Colonic mucosa (tissue), 4 donors: ENCODE measurements around the gene PNPLA7. TPM values are rescaled to one million over a fixed set of nuclear protein-coding genes. Genes with fewer than 3 reads are reported as not detected.

ENCODE experiments used
- DNase-seq: peaks from one replicate; pipeline ENCODE4 v3.0.0-alpha.2; 2020
- H3K27ac ChIP-seq: fragments of 200-600 bp; one replicate; pipeline ENCODE4 v1.8.0; 2021
- H3K27me3 ChIP-seq: fragments of 200-600 bp; one replicate; pipeline ENCODE4 v1.8.0; 2021
- H3K36me3 ChIP-seq: fragments of 200-600 bp; one replicate; pipeline ENCODE4 v1.8.0; 2021
- H3K4me1 ChIP-seq: fragments of 200-600 bp; one replicate; pipeline ENCODE4 v1.8.0; 2021; ENCODE audit warnings: mild to moderate bottlenecking
- H3K4me3 ChIP-seq: fragments of 200-600 bp; one replicate; pipeline ENCODE4 v1.8.0; 2021
- H3K9ac ChIP-seq, 2 donors: one replicate each; pipeline ENCODE4 v1.7.0; 2013; ENCODE audit warnings: control low read depth in 2 of 2, low read depth in 2 of 2, low read length in 2 of 2
- H3K9me3 ChIP-seq: fragments of 200-600 bp; one replicate; pipeline ENCODE4 v1.8.0; 2021
- intact Hi-C: fragments of 100-400 bp; cut with DNase I; formaldehyde crosslinking; loops from one replicate; pipeline ENCODE4 v1.14.1; 2022
- total RNA-seq, 2 donors: library from RNA; stranded (reverse); fragmentation: NEBNext Ultra II Directional in 1 of 2; extraction: Animal tissue kit (Norgen Biotek cat#: 25700) in 1 of 2; gene quantifications; one replicate each; pipeline ENCODE4 v1.2.1, GENCODE V29; 2021
- TF ChIP-seq, protein P1 (sequence below): fragments of 200-600 bp; IDR thresholded peaks from one replicate; pipeline ENCODE4 v1.8.0; 2022; ENCODE audit warnings: antibody characterized with exemption, mild to moderate bottlenecking
- donor health status: healthy.
- donor health status: DM: no; HTN: no; CAD: no.
- donor health status: DM: no; HTN: no; CAD: no.

PNPLA7 gene
- total RNA-seq, 2 donors from 2014 or later, result 6.1 to 7.1 TPM

DNA sequence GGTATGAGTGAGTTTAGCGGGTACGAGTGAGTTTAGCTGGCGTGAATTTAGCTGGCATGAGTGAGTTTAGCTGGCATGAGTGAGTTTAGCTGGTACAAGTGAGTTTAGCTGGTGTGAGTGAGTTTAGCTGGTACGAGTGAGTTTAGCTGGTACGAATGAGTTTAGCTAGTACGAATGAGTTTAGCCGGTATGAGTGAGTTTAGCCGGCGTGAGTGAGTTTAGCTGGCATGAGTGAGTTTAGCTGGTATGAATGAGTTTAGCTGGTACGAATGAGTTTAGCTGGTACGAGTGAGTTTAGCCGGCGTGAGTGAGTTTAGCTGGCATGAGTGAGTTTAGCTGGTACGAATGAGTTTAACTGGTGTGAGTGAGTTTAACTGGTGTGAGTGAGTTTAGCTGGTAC, 41.0 kb downstream of the PNPLA7 start:
- intact Hi-C loops, result no loop called here
- H3K27me3 ChIP-seq, result no peaks in the 10 kb centered on the region
- no peak for DNase-seq
- no peaks in the 10 kb centered on the region for H3K9me3 ChIP-seq
- H3K27ac ChIP-seq, result no peak overlapping the region
- H3K4me3 ChIP-seq, result no peak overlapping the region
- no peaks in the 10 kb centered on the region for H3K4me1 ChIP-seq
- H3K36me3 ChIP-seq, result no peaks in the 10 kb centered on the region
- no peak overlapping the region for H3K9ac ChIP-seq
- TF ChIP-seq, protein P1, sequence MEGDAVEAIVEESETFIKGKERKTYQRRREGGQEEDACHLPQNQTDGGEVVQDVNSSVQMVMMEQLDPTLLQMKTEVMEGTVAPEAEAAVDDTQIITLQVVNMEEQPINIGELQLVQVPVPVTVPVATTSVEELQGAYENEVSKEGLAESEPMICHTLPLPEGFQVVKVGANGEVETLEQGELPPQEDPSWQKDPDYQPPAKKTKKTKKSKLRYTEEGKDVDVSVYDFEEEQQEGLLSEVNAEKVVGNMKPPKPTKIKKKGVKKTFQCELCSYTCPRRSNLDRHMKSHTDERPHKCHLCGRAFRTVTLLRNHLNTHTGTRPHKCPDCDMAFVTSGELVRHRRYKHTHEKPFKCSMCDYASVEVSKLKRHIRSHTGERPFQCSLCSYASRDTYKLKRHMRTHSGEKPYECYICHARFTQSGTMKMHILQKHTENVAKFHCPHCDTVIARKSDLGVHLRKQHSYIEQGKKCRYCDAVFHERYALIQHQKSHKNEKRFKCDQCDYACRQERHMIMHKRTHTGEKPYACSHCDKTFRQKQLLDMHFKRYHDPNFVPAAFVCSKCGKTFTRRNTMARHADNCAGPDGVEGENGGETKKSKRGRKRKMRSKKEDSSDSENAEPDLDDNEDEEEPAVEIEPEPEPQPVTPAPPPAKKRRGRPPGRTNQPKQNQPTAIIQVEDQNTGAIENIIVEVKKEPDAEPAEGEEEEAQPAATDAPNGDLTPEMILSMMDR, result no peak

DNA sequence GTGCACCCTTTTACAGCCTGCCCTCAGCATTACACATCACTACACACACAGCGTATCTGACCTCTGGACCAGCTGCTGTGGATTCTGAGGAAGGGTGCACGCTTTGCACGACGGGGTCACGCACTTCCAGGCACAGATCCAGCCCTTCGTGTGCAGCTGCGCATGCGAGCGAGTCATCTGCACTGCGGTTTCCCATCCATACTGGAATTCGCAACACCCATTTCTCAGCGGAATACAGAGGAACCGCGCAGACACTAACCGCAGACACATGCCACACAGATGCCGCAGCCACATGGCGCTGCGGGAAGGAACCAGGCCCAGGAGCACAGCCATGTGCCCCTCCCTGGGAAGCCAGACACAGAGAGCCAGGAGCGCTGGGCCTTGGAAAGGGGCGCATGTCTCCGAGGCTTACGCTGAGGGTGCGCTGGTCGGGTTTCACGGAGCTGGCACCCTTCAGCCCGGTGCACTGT, 43.5 kb downstream of the PNPLA7 start:
- no peak for DNase-seq
- Histone ChIP-seq H3K36me3 (no peaks in the 10 kb centered on the region), H3K9me3 (no peaks in the 10 kb centered on the region), H3K4me1 (no peaks in the 10 kb centered on the region), H3K4me3 (no peak overlapping the region), H3K9ac (no peak overlapping the region), H3K27ac (no peak overlapping the region), H3K27me3 (no peaks in the 10 kb centered on the region)
- intact Hi-C loops, result no loop called here
- TF ChIP-seq, protein P1, result no peak

DNA sequence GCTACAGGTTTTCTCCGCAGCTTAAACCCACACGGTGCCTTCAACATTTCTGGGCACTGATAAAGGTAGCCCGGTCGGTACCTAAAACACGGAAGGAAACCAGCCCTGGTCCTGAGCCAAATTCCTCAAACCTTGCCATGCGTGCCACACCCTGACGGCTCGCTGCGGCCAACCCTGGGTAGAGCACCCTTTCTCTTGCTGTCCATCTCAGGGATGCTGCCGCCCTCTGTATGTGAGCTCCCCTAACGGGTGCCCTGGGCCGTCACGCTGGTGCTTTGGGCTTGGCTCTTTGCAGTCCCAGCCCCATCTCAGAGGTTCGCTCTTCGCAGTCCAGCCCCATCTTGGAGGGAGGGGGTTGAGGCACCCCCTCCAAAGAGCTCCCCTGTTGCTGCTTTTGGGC, 43.9 kb downstream of the PNPLA7 start:
- H3K4me1 ChIP-seq, result no peaks in the 10 kb centered on the region
- no peaks in the 10 kb centered on the region for H3K9me3 ChIP-seq
- no peak overlapping the region for H3K9ac ChIP-seq
- no peak overlapping the region for H3K4me3 ChIP-seq
- H3K27ac ChIP-seq, result no peak overlapping the region
- TF ChIP-seq, protein P1, result no peak
- DNase-seq, result no peak
- intact Hi-C loops, result no loop called here
- no peaks in the 10 kb centered on the region for H3K27me3 ChIP-seq
- H3K36me3 ChIP-seq, result no peaks in the 10 kb centered on the region

DNA sequence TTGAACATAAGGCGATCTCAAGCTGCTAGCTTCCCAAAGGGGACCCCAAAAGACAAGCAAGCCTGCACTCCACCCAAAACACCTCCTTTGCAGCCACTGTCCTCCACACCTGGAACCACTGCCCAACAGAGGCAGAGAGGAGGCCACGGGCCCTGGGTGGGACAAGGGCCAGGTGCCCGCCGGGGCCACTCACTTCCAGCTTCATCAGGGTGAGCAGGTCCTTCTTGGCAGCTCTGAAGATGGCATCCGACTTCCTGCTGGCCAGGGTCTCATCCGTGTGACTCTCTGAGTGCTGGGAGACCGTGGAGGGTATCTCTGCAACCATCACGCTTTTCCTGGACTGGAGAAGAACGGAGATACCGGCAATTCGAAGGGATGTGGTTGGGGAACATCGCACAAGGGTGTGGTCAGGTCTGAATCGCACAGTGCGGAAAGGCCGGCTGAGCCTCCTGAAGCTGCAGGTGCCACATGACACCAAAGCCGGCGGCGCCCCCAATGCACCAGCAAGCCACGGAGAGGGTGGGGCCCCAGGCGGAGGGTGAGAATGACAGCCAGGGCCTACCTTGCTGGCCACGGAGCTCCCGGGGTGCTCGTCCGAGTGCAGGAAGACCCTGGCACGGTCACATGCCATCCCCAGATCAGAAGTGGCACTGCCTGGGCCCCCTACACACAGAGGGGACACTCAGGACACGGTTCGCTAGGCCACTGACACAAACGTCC, 44.6 kb downstream of the PNPLA7 start:
- no peak overlapping the region for H3K4me3 ChIP-seq
- no peak overlapping the region for H3K27ac ChIP-seq
- DNase-seq, result no peak
- H3K4me1 ChIP-seq, result no peaks in the 10 kb centered on the region
- H3K27me3 ChIP-seq, result no peaks in the 10 kb centered on the region
- no peaks in the 10 kb centered on the region for H3K9me3 ChIP-seq
- TF ChIP-seq, protein P1, result no peak
- H3K9ac ChIP-seq, result no peak overlapping the region
- H3K36me3 ChIP-seq, result no peaks in the 10 kb centered on the region
- intact Hi-C loops, result no loop called here

DNA sequence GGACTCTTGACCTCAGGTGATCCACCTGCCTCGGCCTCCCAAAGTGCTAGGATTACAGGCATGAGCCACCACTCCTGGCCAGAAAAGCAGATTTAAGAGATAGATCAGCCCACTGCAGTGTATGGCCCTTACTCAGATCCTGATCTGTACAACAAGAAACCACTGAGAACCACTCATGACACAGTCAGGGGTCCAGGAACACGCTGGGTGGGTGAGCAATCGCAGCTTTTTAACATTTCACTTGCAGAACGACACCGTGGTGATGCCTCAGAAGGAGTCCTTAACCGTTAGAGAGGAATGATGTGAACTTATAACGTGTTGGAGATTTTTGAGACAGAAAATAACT, 45.8 kb downstream of the PNPLA7 start:
- H3K36me3 ChIP-seq, result no peaks in the 10 kb centered on the region
- no peak overlapping the region for H3K9ac ChIP-seq
- no peaks in the 10 kb centered on the region for H3K27me3 ChIP-seq
- no peak overlapping the region for H3K4me3 ChIP-seq
- DNase-seq, result no peak
- H3K9me3 ChIP-seq, result no peaks in the 10 kb centered on the region
- no peak overlapping the region for H3K27ac ChIP-seq
- H3K4me1 ChIP-seq, result no peaks in the 10 kb centered on the region
- TF ChIP-seq, protein P1, result no peak
- intact Hi-C loops, result no loop called here
